A549 treated with RU486 at 1 μM for 4 hours (cell line): ENCODE results near the gene MUC7. TPM values are rescaled to one million over a fixed set of nuclear protein-coding genes. Genes with fewer than 3 reads are reported as not detected.

ENCODE experiments used
- total RNA-seq: library from RNA; stranded (reverse); fragments of 200-300 nt; extraction: Qiagen RNA extraction; gene quantifications from 5 replicates; pipeline ENCODE4 v1.2.3, GENCODE V29; 2022; ENCODE audit warnings: low read depth

The MUC7 gene
- not detected in 5 replicates for total RNA-seq

GRCh38 chr4:70471897-70472296 is at the start of gene MUC7:
Gene MUC7 (plus strand): TSS chr4:70472197. CDS start chr4:70474022, 1,825 bp downstream.

GRCh38 chr4:70518269-70518668 is 46.3 kb downstream of the MUC7 start, which contains the start of gene AMTN:
Gene AMTN (plus strand): TSS chr4:70518569. CDS start chr4:70518778, 209 bp downstream.

Other genes with a start within 250 kb of the MUC7 start
- gene FDCSP, start 246.1 kb upstream of the MUC7 start, total RNA-seq = not detected in 5 replicates
- not detected in 5 replicates for gene CSN3, start 229.6 kb upstream of the MUC7 start, total RNA-seq
- gene CABS1, start 137.2 kb upstream of the MUC7 start, total RNA-seq = not detected in 5 replicates
- gene SMR3A, start 111.4 kb upstream of the MUC7 start, total RNA-seq = not detected in 5 replicates
- not detected in 5 replicates for gene SMR3B, start 89.1 kb upstream of the MUC7 start, total RNA-seq
- gene OPRPN, start 74.3 kb upstream of the MUC7 start, total RNA-seq = not detected in 5 replicates
- gene AMTN, start 46.4 kb downstream of the MUC7 start, total RNA-seq = 0.13 TPM in 1 of 5 replicates, not detected in the others
- not detected in 5 replicates for gene AMBN, start 120.1 kb downstream of the MUC7 start, total RNA-seq
- gene ENAM, start 156.5 kb downstream of the MUC7 start, total RNA-seq = not detected in 5 replicates
- 0.45 to 1.4 TPM in 2 of 5 replicates, not detected in the others for gene JCHAIN, start 194.3 kb downstream of the MUC7 start, total RNA-seq
- gene UTP3, start 216.3 kb downstream of the MUC7 start, total RNA-seq = 34.9 to 47.9 TPM (median 37.4 TPM) in 5 replicates
- 5.7 to 8.4 TPM (median 7.4 TPM) in 5 replicates for gene RUFY3, start 249.8 kb downstream of the MUC7 start, total RNA-seq